ENCODE results near the gene DTWD2.
A peak's percentile ranks its signal among the peaks of the same experiment; 100 is the strongest.
"Not testable (repeated sequence)": the region's sequence is repeated elsewhere in the genome, so short reads cannot be mapped to it uniquely, and the experiment has no call there.

DTWD2 gene

GRCh38 chr5:118996098-118996497, 7.8 kb upstream of the DTWD2 start:
- DNase-seq (ENCODE audit: low spot score): no peak

DNA sequence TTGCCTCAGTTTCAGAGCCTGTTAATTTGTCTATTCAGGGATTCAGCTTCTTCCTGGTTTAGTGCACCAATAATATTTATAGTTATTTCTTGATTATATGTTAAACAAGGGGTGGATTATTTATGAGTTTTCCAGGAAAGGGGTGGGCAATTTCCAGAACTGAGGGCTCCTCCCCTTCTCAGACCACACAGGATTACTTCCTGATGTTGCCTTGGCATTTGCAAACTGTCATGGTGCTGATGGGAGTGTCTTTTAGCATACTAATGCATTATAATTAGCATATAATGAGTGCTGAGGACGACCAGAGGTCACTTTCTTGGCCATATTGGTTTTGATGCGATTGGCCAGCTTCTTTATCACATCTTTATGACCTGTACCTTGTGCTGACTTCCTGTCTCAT, 6.2 kb upstream of the DTWD2 start:
- no peak for DNase-seq (ENCODE audit: low spot score)

GRCh38 chr5:118993118-118993517, 4.8 kb upstream of the DTWD2 start:
- DNase-seq (ENCODE audit: low spot score): not testable (repeated sequence)

DNA sequence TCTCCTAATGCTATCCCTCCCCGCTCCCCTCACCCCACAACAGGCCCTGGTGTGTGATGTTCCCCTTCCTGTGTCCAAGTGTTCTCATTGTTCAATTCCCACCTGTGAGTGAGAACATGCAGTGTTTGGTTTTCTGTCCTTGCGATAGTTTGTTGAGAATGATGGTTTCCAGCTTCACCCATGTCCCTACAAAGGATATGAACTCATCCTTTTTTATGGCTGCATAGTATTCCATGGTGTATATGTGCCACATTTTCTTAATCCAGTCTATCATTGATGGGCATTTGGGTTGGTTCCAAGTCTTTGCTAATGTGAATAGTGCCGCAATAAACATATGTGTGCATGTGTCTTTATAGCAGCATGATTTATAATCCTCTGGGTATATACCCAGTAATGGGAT, 3.7 kb upstream of the DTWD2 start:
- not testable (repeated sequence) for DNase-seq (ENCODE audit: low spot score)

DNA sequence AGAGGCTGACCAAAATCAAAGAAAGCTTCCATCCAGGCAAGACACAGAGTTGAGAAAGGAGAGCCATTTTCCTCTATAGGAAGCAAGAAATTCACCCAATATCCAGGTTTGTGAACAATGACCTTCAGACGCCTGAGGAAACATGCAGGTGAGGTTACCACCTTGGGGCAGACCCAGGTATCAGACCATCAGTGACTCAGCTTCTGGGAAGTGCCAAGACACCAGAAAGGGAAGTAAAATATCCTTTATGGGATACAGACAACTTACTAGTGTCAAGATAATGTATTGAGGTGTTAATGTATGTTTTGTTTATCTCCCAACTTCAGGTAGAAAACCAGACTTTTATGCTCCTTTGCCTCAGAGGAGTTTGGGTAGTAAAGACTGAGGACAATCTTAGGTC, 2.2 kb upstream of the DTWD2 start:
- DNase-seq (ENCODE audit: low spot score): no peak

GRCh38 chr5:118989816-118990215, 1.5 kb upstream of the DTWD2 start:
- no peak for DNase-seq (ENCODE audit: low spot score)

DNA sequence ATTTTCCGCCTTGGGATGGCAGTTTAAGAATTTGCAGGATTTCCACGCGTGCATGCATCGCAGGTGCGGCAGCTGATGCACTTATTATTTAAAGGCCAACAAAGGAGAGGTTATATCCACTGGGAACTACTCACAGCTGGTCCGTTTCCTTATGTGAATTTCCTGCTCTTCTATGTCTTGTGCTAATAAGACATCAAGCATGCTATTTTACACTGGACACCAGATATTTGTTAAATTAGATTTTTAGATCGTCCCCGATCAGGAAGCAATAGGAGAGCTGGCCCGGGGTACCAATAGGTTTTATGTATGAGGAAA, 476 bp upstream of the DTWD2 start:
- no peak for DNase-seq (ENCODE audit: low spot score)

DNA sequence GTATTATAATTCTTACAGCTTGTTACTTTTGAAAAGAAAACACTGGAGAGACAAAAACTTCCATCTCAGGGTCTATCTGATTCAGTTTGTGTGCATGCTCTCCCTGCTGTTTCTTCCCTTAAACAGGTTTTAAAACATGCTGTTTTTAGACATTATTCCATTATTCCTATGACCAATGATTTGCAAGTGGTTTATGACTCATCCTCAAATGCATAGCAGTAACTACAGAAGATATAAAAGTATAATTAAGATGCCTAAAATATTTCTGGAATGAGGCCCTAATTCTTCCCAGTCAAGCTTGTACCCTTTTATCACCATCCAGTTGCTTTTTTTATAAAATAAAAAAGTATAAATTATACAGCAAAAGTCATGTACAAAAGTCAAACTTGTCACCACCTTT, 3.7 kb downstream of the DTWD2 start:
- DNase-seq (ENCODE audit: low spot score): no peak

- DNase-seq (ENCODE audit: low spot score): no peak
Measured at GRCh38 chr5:118981783-118982182, 6.6 kb downstream of the DTWD2 start.

- DNase-seq (ENCODE audit: low spot score): no peak
Measured at GRCh38 chr5:118980438-118980837, 7.9 kb downstream of the DTWD2 start.

GRCh38 chr5:118980017-118980416, 8.3 kb downstream of the DTWD2 start:
- no peak for DNase-seq (ENCODE audit: low spot score)

DNA sequence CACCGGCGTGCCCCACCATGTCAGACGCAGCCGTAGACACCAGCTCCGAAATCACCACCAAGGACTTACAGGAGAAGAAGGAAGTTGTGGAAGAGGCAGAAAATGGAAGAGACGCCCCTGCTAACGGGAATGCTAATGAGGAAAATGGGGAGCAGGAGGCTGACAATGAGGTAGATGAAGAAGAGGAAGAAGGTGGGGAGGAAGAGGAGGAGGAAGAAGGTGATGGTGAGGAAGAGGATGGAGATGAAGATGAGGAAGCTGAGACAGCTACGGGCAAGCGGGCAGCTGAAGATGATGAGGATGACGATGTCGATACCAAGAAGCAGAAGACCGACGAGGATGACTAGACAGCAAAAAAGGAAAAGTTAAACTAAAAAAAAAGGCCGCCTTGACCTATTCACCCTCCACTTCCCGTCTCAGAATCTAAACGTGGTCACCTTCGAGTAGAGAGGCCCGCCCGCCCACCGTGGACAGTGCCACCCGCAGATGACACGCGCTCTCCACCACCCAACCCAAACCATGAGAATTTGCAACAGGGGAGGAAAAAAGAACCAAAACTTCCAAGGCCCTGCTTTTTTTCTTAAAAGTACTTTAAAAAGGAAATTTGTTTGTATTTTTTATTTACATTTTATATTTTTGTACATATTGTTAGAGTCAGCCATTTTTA, 14.4 kb downstream of the DTWD2 start:
- DNase-seq (ENCODE audit: low spot score): not testable (repeated sequence)

DNA sequence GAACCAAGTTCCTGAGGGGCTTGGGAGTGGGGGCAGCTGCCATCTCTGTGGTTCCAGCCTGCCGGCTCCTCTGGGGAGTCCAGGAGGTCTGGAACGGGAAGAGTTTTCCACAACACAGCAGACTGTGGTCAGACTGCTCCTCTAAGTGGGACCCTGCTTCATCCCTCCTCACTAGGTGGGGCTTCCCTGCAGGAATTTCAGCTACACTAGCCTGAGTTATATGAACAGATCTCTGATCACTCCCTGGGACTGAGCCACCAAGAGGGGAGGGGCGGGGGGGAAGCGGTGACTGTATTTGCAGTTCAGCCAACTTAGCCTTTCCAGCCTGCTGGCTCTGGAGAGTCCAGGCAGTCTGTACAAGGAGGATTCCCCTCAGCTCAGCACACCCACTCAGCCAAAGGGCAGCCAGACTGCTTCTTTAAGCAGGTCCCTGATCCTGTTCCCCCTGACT, 19.4 kb downstream of the DTWD2 start:
- DNase-seq (ENCODE audit: low spot score): no peak

DNA sequence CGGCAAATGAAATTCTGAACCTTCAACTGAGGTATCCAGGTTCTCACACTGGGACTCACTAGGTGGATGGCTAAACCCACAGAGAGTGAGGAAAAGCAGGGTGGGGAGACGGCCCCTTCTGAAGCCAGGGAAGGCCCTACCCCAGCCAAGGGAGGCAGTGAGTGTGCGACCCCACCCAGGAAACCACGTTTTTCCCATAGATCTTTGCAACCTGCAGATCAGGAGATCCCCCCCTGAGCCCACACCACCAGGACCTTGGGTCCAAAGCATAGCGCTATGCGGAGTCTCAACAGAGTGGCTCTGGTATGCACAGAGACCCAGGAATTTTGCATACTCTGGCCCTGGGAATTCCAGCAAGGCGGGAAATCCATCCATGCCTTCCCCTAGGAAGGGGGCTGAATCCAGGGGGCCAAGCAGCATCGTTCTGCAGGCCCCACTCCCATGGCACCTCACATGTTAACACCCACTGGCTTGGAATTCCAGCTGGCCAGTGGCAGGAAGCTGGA, 19.9 kb downstream of the DTWD2 start:
- DNase-seq (ENCODE audit: low spot score): no peak

- no peak for DNase-seq (ENCODE audit: low spot score)
Measured at GRCh38 chr5:118967059-118967508, 21.3 kb downstream of the DTWD2 start.

GRCh38 chr5:118965890-118966289, 22.5 kb downstream of the DTWD2 start:
- DNase-seq (ENCODE audit: low spot score): no peak

- DNase-seq (ENCODE audit: low spot score): not testable (repeated sequence)
Measured at GRCh38 chr5:118964970-118965369, 23.4 kb downstream of the DTWD2 start.

GRCh38 chr5:118964388-118964787, 24.0 kb downstream of the DTWD2 start:
- not testable (repeated sequence) for DNase-seq (ENCODE audit: low spot score)

DNA sequence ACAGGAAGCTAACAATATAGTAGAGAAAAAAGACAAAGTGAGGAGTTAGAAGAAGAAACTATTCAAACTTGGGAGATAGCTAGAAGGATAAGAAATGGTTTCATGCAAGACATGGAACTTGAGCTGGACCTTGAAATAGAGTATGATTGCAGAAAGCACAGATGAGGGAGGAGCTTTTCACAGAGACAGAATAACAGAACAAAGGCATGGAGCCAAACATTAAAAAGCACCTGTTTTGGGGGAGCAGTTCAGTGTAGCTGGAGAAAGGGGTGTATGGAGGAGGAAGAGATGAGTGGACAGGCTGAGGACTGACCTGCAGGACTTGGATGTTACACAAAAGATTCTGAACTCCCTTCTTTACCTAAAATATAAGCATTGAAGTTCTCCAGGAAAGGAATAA, 25.2 kb downstream of the DTWD2 start:
- DNase-seq (ENCODE audit: low spot score): no peak

- no peak for DNase-seq (ENCODE audit: low spot score)
Measured at GRCh38 chr5:118960557-118960956, 27.8 kb downstream of the DTWD2 start.

- peak; percentile 14 for DNase-seq (ENCODE audit: low spot score)
Measured at GRCh38 chr5:118956727-118957126, 31.6 kb downstream of the DTWD2 start.

- no peak for DNase-seq (ENCODE audit: low spot score)
Measured at GRCh38 chr5:118953652-118954005, 34.7 kb downstream of the DTWD2 start.

- DNase-seq (ENCODE audit: low spot score): no peak
Measured at GRCh38 chr5:118952992-118953651, 35.2 kb downstream of the DTWD2 start.

- DNase-seq (ENCODE audit: low spot score): not testable (repeated sequence)
Measured at GRCh38 chr5:118952306-118952705, 36.0 kb downstream of the DTWD2 start.
